ENCODE data around the gene DENND4A.

Gene DENND4A

DNA sequence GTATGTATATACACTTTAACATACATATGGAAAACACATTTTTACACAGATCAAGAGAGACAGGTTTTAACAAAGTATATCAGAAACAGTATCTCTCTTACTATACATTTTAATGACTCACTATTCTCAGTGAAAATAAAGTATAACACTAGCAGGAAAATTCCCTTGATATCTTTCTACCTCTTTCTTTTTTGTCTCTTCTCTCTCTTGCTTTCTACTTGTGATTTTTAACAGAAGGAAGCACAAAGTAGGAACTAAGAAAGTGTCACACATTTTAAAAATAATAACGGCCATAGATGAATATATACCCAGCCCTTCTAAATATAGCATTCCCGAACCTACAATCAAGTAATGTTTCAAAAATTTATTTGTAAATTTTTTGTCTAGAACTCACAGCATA lies 4.8 kb downstream of the DENND4A start:
- DNase-seq, result no peak

DNA sequence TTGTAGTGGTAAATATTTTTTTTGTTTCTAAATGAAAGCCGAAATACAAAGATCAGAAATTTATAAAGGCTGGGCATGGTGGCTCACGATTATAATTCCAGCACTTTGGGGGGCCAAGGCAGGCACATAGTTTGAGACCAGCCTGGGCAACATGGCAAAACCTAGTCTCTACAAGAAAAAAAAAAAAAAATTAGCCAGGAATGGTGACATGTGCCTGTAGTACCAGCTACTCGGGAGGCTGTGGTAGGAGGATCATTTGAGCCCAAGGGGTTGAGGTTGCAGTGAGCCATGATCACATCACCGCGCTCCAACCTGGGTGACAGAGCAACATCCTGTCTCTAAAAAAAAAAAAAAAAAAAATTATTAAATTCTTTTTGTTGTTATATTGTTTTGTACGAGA lies 6.9 kb downstream of the DENND4A start:
- DNase-seq, result no peak

DNA sequence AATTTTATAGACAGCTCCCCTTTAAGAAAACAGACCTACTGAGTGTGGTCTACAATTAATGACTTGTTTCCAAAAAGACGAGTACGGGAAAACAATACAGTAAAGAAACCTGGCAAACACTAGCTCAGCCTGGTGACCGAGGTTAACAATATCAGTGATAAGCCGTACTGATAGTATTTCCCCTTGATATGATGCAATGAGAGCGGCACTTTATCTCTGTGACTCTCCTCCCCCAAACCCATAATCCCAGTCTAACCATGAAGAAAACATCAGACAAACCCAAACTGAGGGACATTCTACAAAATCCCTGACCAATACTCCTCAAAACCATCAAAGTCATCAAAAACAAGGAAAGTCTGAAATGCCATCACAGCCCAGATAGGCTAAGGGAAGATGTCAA lies 8.2 kb downstream of the DENND4A start:
- DNase-seq, result peak; percentile 58

DNA sequence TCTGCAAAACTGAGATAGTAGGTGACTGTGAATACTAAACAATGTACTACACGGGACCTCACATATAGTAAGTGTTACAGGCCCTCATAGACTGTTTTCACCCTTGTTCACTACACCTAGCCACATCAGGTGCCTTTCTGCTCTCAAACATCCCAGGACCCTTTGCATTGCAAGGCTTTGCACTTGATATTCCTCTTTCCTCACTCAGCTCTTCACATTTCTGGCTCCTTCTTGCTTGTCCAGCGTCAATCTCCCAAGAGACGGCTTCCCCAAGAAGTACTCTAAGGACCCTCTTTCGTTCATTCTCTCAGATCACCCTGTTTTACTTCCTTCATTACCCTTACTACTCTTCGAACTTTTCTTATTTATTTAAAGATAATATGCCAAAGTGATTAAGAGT lies 10.0 kb downstream of the DENND4A start:
- DNase-seq, result peak; percentile 13

DNA sequence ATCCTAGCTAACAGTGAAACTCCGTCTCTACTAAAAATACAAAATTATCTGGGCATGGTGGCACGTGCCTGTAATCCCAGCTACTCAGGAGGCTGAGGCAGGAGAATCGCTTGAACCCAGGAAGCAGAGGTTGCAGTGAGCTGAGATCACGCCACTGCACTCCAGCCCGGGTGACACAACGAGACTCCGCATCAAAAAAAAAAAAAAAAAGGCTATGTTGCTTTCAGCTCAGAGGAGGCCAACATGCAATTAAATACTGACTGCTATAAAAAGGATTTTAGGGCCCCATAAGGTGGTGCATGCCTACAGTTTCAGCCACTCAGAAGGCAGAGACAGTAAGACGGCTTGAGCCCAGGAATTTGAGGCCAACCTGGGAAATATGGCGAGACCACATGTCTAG lies 13.4 kb downstream of the DENND4A start:
- DNase-seq, result peak; percentile 30

DNA sequence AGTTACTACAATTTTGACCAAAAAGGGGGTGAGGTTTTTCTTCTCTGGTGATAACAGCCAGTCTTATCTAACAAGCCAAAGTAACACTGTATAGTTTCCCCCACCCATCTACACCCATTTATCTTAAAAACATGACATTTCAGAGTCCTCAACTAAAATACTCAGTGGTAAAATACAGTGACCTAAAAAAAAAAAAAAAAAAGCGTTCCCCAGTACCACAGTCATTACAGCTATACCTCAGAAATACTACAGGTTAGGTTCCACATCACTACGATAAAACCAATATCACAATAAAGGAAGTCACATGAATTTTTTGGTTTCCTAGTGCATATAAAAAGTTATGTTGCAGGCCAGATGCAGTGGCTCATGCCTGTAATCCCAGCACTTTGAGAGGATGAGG lies 13.8 kb downstream of the DENND4A start:
- DNase-seq, result peak; percentile 92

DNA sequence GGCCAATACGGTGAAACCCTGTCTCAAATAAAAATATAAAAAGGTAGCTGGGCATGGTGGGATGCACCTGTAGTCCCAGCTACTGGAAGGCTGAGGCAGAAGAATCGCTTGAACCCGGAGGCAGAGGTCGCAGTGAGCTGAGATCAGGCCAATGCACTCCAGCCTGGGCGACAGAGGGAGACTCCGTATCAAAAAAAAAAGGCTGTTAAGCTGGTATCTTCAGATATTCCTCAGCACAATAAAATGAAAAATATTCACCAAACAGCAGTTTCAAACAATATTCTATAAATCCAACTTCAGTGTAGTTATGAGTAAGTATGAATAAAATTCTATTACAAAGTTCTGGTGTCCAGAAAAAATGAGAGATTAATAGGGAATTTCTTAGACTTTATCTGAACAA lies 14.2 kb downstream of the DENND4A start:
- peak; percentile 76 for DNase-seq

DNA sequence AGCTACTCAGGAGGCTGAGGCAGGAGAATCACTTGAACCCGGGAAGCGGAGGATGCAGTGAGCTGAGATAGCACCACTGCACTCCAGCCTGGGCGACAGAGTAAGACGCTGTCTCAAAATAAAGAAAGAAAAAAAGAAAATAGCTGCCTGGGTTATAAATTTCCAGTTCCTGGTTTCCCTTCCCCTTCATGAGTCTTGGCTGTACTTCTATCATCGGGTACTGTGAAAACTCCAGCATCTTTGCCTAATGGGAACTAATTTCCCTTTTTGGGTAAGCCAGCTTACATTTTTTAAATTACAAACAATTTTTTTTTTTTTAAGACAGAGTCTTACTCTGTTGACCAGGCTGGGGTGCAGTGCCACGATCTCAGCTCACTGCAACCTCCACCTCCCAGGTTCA lies 15.0 kb downstream of the DENND4A start:
- no peak for DNase-seq

DNA sequence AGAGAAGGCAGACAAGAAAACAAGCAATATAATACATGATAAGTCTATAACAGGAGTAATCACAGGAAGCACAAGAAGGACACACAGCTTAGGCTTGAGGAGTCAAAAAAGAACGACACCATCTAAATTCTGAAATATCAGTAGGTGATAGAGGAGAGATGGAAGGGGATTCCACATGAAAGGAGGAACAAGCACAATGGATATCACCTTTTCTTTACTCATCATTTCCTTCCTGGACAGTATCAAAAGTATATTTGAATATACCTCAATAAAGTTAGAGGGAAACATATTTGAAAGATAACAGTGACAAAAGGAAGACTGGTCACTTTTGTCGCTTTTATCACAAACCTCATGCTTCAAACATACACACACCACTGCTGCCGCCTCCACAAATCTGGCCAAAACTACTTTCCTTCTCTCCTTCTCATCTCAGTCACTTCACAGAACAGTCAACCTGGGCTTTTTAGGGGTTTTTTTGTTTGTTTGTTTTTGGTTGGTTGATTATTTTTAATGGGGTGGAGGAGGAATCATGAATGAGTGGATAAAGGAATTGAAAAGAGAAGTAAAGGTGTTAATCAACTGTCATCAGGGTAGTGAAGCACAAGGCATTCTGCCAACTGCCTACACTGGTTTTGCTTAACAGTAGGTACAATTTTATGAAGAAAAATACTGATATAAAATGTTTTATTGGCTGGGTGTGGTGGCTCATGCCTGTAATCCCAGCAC lies 18.5 kb downstream of the DENND4A start:
- DNase-seq, result peak; percentile 37

DNA sequence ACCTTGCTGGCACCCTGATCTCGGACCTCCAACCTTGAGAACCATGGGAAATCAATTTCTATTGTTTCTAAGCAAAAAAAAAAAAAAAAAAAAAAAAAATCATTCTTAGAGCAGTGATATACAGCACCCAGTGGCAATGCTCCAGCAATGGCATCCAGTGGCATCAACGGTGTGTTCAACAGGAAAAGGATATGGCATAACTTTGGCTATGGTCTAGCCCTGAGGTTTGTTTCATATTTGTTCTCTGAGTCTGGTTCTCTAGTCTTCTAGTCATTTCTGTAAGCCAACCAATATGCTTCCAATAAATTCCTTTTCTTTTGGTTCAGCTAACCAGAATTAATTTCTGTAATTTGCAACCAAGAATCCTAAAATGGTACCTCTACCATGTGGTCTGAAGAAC lies 19.2 kb downstream of the DENND4A start:
- peak; percentile 45 for DNase-seq

DNA sequence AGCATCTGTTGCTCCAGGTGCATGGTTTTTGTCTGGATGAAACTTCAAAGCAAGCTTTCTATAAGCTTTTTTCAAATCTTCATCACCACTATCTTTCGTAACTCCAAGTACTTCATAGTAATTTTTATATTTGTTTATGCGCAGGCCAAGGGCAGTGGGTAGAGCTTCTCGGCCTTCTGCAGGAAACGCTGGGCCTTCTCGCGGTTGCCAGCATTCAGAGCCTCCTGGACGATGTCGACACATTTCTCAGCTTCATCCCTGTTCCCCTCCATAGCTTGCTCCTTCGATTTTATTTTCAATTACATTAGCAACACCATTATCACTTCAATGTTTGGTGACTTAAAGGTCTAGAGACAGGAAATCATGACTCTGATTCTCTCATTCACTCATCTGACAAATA lies 20.2 kb downstream of the DENND4A start:
- DNase-seq, result no peak

DNA sequence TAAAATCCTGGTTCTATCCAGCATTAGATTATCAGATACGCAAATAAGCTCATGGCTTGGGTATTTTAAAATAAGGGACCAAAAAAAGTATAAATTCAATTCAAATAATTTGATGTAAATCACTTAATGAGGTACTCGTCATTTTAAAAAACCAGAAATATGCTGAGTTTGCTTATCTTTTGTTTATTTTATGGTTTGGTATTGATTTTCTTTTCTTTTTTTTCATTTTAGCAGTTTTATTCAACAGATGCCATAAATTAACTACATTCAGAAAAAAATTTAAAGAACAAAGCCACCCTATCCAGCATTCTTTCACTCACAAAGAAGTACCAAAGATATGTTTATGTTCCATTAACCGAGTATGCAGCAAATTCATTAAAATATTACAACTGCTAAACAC lies 22.6 kb downstream of the DENND4A start:
- DNase-seq, result no peak

DNA sequence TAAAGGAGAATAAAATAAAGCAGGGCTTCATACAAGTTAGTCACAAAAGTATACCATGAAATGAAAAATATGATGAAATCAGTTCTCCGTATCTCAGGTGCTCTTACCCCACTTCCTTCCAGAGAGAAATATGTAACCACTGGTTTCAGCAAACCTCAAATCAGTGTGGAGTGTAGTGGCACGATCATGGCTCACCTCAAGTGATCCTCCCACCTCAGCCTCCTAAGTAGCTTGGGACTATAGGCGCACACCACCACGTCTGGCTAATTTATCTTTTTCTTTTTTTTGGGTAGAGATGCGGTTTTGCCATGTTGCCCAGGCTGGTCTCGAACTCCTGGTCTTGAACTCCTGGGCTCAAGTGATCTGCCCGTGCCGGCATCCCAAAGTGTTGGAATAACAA lies 24.2 kb downstream of the DENND4A start:
- DNase-seq, result no peak

DNA sequence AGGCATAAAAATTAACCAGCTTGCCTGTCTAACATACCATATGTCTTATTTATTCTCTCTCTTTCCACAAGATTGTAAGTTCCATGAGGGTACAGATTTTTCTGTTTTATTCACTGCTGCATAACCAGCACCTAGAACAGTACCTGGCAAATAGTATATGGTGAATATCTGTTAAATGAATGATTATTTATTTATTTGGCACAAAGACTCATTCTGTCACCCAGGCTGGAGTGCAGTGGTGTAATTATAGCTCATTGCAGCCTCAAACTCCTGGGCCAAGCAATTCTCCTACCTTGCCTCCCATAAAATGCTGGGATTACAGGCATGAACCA lies 24.9 kb downstream of the DENND4A start:
- no peak for DNase-seq

DNA sequence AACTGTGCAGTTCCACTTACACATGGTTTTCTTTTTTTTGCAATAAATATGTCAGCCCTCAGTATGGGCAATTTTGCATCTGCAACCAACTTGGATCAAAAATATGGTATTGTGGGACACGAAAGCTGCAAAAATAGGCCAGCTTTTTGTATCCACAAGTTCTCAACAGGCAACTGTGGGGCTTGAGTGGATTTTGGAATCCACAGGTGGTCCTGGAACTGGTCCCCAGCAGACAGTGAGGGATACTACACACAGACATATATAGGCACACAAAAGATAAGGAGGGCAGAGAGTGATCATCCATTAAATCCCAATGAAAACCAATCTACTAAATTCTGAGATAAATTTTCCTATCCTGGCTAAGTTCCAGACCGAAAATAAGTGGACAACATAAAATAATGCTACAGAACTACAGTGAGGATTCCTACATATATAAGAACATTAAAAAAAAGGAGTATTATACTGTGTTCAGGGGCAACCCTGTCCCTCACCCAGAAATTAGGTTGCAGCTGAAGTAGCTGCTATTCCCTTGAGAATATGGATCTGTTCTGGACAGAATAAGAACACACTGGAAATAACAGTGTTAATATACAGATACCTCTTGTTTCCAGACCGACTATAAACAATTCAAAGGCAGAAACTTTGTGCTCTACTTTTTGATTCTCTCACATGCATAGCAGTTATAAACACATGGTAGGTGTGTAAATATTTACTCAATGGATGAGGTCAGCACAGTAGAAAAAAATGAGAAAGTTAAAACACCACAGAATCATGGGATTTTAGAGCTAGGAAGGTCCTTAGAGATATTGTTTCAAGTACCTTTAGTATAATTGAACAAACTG lies 25.4 kb downstream of the DENND4A start:
- DNase-seq, result no peak

DNA sequence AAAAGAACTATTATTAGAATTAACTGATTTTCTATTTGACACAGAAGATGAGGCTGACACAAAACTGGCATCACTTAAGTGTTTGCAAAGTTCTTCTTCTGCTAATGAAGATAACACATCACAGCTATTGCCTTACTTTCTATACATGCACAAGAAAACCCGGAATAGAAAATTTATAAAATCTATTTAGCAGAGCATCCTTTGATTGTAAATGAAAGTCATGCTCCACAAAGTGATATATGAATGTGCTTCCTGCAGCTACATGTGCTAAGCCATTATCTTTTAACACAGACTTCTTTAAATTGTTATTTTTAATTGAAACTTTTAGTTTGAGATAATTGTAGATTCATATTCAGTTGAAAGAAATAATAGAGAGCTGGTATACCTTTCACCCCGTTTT lies 27.0 kb downstream of the DENND4A start:
- DNase-seq, result peak; percentile 52

DNA sequence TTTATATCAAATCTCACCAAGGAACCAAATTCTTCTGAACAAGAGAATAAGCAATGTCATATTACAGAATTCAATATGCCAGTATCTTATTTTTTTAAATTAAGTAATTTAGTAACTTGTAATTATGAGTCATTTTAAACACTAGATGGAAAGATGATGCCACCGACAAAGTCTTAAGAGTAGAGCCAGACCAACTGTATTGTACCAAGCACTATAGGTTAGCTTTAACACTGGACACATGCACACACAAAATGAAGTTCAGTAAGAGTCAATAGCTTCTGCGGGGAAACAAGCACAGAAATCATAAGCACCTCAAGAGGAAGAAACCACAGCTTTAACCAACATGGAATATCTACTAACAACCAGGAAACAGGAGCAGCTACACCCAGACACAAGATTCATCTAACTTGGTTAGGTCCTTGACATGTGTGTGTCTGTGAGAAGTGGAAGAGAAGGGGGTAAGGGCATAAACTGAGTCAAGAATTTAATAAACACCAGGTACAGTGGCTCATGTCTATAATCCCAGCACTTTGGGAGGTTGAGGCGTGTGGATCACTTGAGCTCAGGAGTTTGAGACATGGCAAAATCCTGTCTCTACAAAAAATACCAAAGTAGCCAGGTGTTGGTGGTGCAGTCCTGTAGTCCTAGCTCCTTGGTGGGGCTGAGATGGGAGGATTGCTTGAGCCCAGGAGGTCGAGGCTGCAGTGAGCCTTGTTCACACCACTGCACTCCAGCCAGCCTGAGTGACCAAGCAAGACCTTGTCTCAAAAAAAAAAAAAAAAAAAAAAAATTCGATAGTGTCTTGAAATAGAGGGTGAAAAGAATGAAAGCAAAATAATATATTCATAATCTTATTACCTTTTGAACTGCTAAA lies 28.9 kb downstream of the DENND4A start:
- DNase-seq, result peak; percentile 41

DNA sequence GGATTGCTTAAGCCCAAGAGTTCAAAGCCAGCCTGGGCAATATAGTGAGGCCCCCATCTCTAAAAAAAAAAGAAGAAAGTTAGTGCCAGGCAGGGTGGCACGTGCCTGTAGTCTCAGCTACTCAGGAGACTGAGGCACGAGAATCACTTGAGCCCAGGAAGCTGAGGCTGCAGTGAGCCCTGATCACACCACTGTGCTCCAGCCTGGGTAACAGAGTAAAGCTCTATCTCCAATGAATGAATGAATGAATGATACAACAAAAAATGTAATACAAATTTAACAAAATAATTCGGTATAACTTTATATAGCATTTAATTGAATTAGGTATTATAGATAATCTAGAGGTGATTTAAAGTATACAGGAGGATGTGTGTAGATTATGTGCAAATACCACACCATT lies 29.7 kb downstream of the DENND4A start:
- DNase-seq, result no peak

DNA sequence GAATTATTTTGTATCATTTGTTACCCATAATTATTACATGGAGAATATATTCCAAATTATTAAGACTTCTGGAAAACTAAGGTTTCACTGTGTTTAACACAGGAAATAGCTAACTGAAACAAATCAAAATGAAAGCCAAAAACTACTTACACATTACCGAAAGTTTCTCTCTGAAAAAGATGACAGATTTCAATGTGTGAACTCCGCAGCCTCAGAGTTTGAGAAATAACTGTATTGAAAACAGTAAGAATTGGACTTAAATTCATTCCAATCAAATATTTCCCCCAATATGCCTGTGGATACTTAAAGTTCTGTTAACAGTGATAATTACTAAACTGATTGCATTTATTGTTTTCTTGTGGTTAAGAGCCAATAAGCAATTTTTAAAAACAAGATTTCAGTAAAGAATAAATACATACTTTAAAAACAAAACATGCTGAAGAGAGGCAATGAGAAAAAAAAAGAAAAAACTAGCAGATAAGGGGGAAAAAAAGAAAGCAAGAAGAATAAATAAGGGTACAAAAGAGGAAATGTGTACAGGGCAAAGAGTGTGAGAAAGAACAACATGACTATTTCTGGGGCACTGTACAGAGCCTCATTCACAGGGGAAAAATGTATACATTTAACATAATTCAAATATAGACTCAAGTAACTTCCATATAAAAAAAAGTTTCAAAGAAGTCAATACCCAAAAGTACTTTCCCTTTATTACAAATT lies 30.7 kb downstream of the DENND4A start:
- no peak for DNase-seq

DNA sequence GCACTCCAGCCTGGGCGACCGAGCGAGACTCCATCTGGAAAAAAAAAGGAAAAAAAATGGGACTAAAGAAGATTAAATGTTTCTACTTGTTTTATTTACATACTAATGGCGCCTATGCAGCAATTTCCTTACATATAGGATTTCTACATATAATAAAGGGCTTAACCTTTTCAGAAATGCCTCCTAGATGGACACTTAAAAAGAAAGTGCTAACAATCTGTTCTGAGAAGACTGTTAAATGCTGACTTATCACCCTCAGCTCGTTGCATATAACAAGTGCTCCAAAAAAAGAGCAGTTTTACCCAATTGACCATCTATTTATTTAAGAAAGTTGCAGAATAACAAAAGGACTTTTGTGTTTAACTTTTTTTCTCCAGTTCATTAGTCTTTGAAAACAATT lies 32.7 kb downstream of the DENND4A start:
- no peak for DNase-seq

DNA sequence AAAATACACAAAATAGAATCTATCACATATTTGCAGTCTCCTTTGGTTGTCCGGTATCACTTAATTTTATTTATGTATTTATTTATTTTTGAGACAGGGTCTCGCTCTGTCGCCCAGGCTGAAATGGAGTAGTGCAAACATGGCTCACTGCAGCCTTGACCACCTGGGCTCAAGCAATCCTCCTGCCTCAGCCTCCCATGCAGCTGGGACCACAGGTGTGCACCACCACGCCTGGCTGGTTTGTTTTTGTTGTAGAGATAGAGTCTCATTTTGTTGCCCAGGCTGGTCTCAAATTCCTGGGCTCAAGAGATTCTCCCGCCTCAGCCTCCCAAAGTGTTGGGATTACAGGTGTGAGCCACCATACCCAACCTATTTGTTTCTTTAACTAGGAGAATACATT lies 33.9 kb downstream of the DENND4A start:
- no peak for DNase-seq

DNA sequence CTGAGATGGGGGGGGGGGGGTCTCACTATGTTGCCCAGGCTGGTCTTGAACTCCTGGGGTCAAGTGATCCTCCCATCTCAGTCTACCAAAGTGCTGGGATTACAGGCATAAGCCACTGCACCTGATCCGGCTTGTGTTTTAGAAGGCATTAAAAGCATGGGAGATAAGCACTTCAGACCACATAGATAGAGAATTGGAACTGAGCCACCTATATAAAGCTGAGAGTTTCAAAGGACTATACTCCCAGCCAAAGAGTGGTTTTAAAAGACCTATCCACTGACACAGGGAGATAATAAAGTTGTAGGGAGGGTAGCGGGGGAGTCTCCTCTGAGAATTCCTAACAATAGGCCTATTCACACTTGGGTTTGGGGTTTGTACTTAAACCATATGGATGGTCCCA lies 34.8 kb downstream of the DENND4A start:
- DNase-seq, result peak; percentile 67

DNA sequence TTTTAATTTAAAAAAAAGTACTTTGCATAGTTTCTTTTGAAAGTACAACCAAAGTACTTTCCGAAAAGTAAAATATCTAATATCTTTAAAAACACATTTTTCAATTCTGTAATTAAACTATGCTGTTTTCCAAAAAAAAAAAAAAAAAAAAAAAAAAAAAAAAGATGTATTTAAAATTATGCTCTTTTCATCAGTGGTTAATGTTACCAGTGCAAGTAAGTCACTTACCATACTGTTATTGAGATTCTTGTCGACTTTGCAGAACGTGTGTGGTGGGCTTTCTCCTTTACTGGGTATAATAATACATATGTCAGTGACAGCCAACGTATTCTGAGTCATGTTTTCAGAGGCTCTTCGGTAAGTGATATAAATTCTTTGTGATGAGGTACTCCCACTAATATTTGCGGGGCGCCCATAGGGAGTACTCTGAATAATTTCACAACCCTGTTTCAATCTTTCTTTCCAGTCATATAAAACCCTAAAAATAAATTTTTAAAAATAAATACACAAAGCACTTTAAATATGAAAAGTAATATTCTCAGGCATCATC lies 39.9 kb downstream of the DENND4A start:
- DNase-seq, result no peak
